Thyroid gland (tissue), 4 donors: Measurements from ENCODE around the gene BICRA. TPM values are rescaled to one million over a fixed set of nuclear protein-coding genes. Genes with fewer than 3 reads are reported as not detected.
A peak's percentile ranks its signal among the peaks of the same experiment; 100 is the strongest.

Source experiments
- DNase-seq, 2 donors: peaks; one replicate each; pipeline ENCODE4 v3.0.0-alpha.2; 2019
- H3K27ac ChIP-seq, 3 donors: fragments of 200-600 bp; sonication (generic); 1 replicate in 2 of 3; 2 replicates in 1 of 3; pipeline ENCODE4 v1.5.1; 2016 to 2019; ENCODE audit warnings: mild to moderate bottlenecking in 1 of 3, moderate library complexity in 1 of 3
- H3K27me3 ChIP-seq: fragments of 200-600 bp; sonication (generic); one replicate; pipeline ENCODE4 v1.5.1; 2019
- H3K36me3 ChIP-seq, 2 donors: fragments of 200-600 bp; sonication (generic); one replicate each; pipeline ENCODE4 v1.5.1; 2016 to 2019
- H3K4me1 ChIP-seq, 2 donors: fragments of 200-600 bp; sonication (generic); one replicate each; pipeline ENCODE4 v1.5.1; 2017 to 2019
- H3K4me3 ChIP-seq, 3 donors: fragments of 200-600 bp; sonication (generic); replicated peaks in 1 of 3; 1 replicate in 2 of 3; 2 replicates in 1 of 3; pipeline ENCODE4 v1.5.1; 2016; ENCODE audit warnings: mild to moderate bottlenecking in 1 of 3
- H3K9me3 ChIP-seq: fragments of 200-600 bp; sonication (generic); one replicate; pipeline ENCODE4 v1.5.1; 2017
- CTCF ChIP-seq, 6 experiments: fragments of 200-600 bp in 3 of 6; fragments of 450-650 bp in 3 of 6; sonication (generic) in 3 of 6; IDR thresholded peaks; one replicate each; pipeline ENCODE4 v1.5.1; 2016 to 2019; ENCODE audit warnings: antibody characterized with exemption in 6 of 6, mild to moderate bottlenecking in 2 of 6, inconsistent platforms in 1 of 6, moderate library complexity in 1 of 6
- POLR2A ChIP-seq, 2 donors: fragments of 450-650 bp; IDR thresholded peaks; one replicate each; pipeline ENCODE4 v1.6.1; 2017; ENCODE audit warnings: antibody characterized with exemption in 2 of 2, mild to moderate bottlenecking in 2 of 2, moderate library complexity in 1 of 2
- WGBS, 2 donors: methylation state at CpG; one replicate each; pipeline ENCODE4 v1.1.5; 2017; 5-methylcytosine and 5-hydroxymethylcytosine counted together
- intact Hi-C: fragments of 100-400 bp; cut with DNase I; formaldehyde crosslinking; loops from one replicate; pipeline ENCODE4 v1.15.1; 2023
- total RNA-seq, 4 donors: library from RNA; depleted of rRNA; stranded (reverse); fragments of >200 nt; gene quantifications; one replicate each; pipeline ENCODE4 v1.2.3, GENCODE V29; 2016

The BICRA gene
- total RNA-seq, 4 donors from 2014 or later, result 5.8 to 15.2 (median 13.2) TPM

- peak overlapping the region; percentile 60 to 85 (median 83) for H3K27ac ChIP-seq
- H3K9me3 ChIP-seq, result no peaks in the 10 kb centered on the region
- intact Hi-C loops, result loop anchor here (5.0 kb wide), 1 partner anchor 103 kb away; no protein-coding TSS in a partner anchor
- H3K4me1 ChIP-seq, result peaks cover 15 to 28% of the 10 kb centered on the region in 2 donors
- 0 to 2% methylated on average over 10 to 31 of the region's 50 CpGs for WGBS, 2 donors
- TF ChIP-seq POLR2A (IDR thresholded peaks at IDR 0.05) (no peak), CTCF (IDR thresholded peaks at IDR 0.05) (no peak)
- no peaks in the 10 kb centered on the region for H3K36me3 ChIP-seq
- no peaks in the 10 kb centered on the region for H3K27me3 ChIP-seq
- peak; percentile 47 to 50 for DNase-seq
- H3K4me3 ChIP-seq, result peak overlapping the region; percentile 64 to 93 (median 78)
Observed at GRCh38 chr19:47609906-47610894, 1.3 kb downstream of the BICRA start.

DNA sequence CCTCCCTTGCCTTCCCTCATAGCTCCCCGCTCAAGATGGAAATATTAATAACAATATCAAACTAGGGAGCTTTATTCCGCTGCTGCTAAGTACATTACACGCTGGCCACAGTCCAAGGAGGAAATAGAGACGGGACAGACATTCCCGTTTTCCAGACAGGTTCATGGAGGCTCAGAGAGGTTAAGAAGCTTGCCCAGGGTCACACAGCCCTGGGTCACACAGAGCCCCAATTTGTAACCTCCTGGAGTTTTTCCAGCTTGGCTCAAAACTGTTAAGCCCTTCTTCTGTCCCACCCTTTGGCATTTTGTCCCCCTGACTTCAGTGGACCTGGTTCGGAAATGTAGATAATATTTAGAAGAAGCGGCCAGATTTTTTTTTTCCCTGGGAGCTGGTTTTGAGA lies 2.0 kb downstream of the BICRA start:
- H3K4me3 ChIP-seq, result peak overlapping the region in 1 of 3 donors; percentile 93
- H3K27ac ChIP-seq, result peak overlapping the region in 2 of 3 donors; percentile 60 to 85
- no peak for DNase-seq
- 61 to 69% methylated on average over 7 of the region's 7 CpGs for WGBS, 2 donors
- H3K36me3 ChIP-seq, result no peaks in the 10 kb centered on the region
- H3K4me1 ChIP-seq, result peaks cover 15 to 28% of the 10 kb centered on the region in 2 donors
- H3K27me3 ChIP-seq, result no peaks in the 10 kb centered on the region
- intact Hi-C loops, result loop anchor here (5.0 kb wide), 1 partner anchor 104 kb away; no protein-coding TSS in a partner anchor
- no peaks in the 10 kb centered on the region for H3K9me3 ChIP-seq
- TF ChIP-seq POLR2A (IDR thresholded peaks at IDR 0.05), result no peak

DNA sequence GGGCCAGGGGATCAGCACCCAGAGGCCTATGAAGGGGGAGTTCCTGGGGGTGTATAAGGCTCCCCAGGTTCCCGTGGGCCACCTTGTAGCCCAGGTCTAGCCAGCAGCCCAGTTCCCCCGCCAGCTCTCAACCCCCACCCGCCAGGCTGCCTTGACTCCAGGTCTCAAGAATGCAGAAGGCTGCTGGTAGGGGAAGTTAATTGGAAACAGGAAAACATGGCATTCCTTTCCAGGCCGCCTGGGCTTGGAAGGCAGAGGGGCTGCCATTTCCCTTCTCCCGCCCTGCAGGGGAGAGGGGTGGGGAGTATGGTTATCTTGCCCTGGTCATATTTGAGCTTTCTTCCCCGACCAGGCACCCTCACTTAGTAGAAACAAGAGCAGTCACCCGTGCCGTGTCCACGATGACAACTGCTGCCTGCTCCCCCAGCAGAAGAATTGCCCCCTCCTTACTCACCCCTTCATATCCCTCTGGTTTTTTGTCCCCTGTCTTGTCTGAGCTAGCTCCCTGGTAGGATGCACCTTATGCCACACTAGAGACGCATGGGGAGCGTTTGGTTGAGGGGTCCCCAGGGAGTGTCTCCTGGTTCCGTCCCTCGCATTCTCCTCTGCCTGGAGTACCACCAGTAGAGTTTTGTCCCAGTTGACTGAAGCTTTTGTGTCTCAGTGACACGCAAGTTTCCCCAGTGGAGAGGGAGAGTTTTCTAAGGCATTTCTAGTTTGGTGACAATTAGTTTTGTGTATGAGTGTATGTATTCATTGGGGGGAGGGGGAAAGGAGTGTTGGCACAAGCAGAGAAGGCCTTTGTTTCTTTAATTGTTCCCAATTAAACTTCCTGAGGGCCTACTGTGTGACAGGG lies 4.5 kb downstream of the BICRA start:
- Histone ChIP-seq H3K27ac (peak overlapping the region in 2 of 3 donors; percentile 21 to 44), H3K36me3 (no peaks in the 10 kb centered on the region), H3K9me3 (no peaks in the 10 kb centered on the region), H3K27me3 (no peaks in the 10 kb centered on the region), H3K4me3 (no peak overlapping the region), H3K4me1 (peaks cover 15 to 30% of the 10 kb centered on the region in 2 donors)
- DNase-seq, result peak; percentile 27 to 40
- WGBS, 2 donors, result 53 to 54% methylated on average over 13 to 14 of the region's 14 CpGs
- intact Hi-C loops, result loop anchor here (5.0 kb wide), 1 partner anchor 106 kb away; no protein-coding TSS in a partner anchor
- TF ChIP-seq POLR2A (IDR thresholded peaks at IDR 0.05) (no peak), CTCF (IDR thresholded peaks at IDR 0.05) (no peak)

- DNase-seq, result no peak
- Histone ChIP-seq H3K4me3 (no peak overlapping the region), H3K9me3 (no peaks in the 10 kb centered on the region), H3K4me1 (peaks cover 15 to 34% of the 10 kb centered on the region in 2 donors), H3K27me3 (no peaks in the 10 kb centered on the region), H3K27ac (no peak overlapping the region), H3K36me3 (no peaks in the 10 kb centered on the region)
- TF ChIP-seq POLR2A (IDR thresholded peaks at IDR 0.05) (no peak), CTCF (IDR thresholded peaks at IDR 0.05) (no peak)
- WGBS, 2 donors, result 58 to 64% methylated on average over 3 of the region's 3 CpGs
- intact Hi-C loops, result loop anchor here (5.0 kb wide), 1 partner anchor 107 kb away; no protein-coding TSS in a partner anchor
Observed at GRCh38 chr19:47614021-47614295, 5.0 kb downstream of the BICRA start.

DNA sequence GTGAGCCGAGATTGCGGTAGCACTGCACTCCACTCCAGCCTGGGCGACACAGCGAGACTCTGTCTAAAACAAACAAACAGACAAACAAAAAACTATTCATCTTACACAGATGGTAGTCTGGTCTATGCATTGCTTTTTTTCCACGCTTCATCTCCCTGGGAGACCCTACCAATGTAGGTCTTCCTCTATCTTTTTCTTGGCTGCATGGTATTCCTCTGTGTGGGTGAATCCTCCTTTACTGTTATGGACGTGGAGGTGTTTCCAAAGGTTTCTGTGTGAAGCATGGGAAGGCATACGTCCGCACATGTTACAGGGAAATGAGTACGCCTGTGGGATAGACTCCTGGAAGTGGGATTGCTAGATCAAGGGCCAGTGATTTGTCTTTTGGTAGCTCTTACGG lies 5.6 kb downstream of the BICRA start:
- peaks cover 15 to 34% of the 10 kb centered on the region in 2 donors for H3K4me1 ChIP-seq
- no peak overlapping the region for H3K4me3 ChIP-seq
- 96 to 98% methylated on average over 10 of the region's 10 CpGs for WGBS, 2 donors
- no peaks in the 10 kb centered on the region for H3K9me3 ChIP-seq
- no peaks in the 10 kb centered on the region for H3K36me3 ChIP-seq
- intact Hi-C loops, result loop anchor here (5.0 kb wide), 1 partner anchor 107 kb away; no protein-coding TSS in a partner anchor
- DNase-seq, result no peak
- no peak for TF ChIP-seq CTCF (IDR thresholded peaks at IDR 0.05)
- no peak for TF ChIP-seq POLR2A (IDR thresholded peaks at IDR 0.05)
- H3K27ac ChIP-seq, result no peak overlapping the region
- H3K27me3 ChIP-seq, result no peaks in the 10 kb centered on the region
